HL-60/S4 treated with phorbol 12-myristate 13-acetate at 8.2 ng/mL for 4 days and 3 days (cell line): ENCODE measurements around the gene ELK4.

Experiments
- in situ Hi-C: fragments of 300-500 bp; cut with MboI; formaldehyde crosslinking; loops from 2 replicates; pipeline ENCODE4 v1.15.0; 2022; ENCODE audit warnings: low sequenced_read_pairs

ELK4 gene

GRCh38 chr1:205630651-205631009, 1.2 kb downstream of the ELK4 start:
- in situ Hi-C loops = no loop called here

GRCh38 chr1:205630241-205630640, 1.6 kb downstream of the ELK4 start:
- in situ Hi-C loops = no loop called here

- in situ Hi-C loops = no loop called here
Measured at GRCh38 chr1:205629751-205630150, 2.1 kb downstream of the ELK4 start.

- in situ Hi-C loops = no loop called here
Measured at GRCh38 chr1:205627956-205628355, 3.9 kb downstream of the ELK4 start.

- in situ Hi-C loops = no loop called here
Measured at GRCh38 chr1:205626216-205626615, 5.6 kb downstream of the ELK4 start.

- in situ Hi-C loops = no loop called here
Measured at GRCh38 chr1:205623646-205624045, 8.2 kb downstream of the ELK4 start.

GRCh38 chr1:205620269-205620668, 11.5 kb downstream of the ELK4 start:
- in situ Hi-C loops = no loop called here

GRCh38 chr1:205619376-205619775, 12.4 kb downstream of the ELK4 start:
- in situ Hi-C loops = no loop called here

GRCh38 chr1:205616563-205617293, 15.1 kb downstream of the ELK4 start:
- in situ Hi-C loops = no loop called here

GRCh38 chr1:205615789-205616188, 16.0 kb downstream of the ELK4 start:
- in situ Hi-C loops = no loop called here

GRCh38 chr1:205613854-205614412, 17.9 kb downstream of the ELK4 start:
- in situ Hi-C loops = no loop called here

GRCh38 chr1:205612556-205612955, 19.3 kb downstream of the ELK4 start:
- in situ Hi-C loops = no loop called here

- in situ Hi-C loops = no loop called here
Measured at GRCh38 chr1:205612104-205612503, 19.7 kb downstream of the ELK4 start.

GRCh38 chr1:205610901-205611466, 20.8 kb downstream of the ELK4 start:
- in situ Hi-C loops = no loop called here

GRCh38 chr1:205610036-205610435, 21.8 kb downstream of the ELK4 start:
- in situ Hi-C loops = no loop called here

GRCh38 chr1:205604825-205605505, 26.8 kb downstream of the ELK4 start:
- in situ Hi-C loops = no loop called here

- in situ Hi-C loops = no loop called here
Measured at GRCh38 chr1:205604059-205604458, 27.8 kb downstream of the ELK4 start.

GRCh38 chr1:205601205-205601604, 30.6 kb downstream of the ELK4 start:
- in situ Hi-C loops = no loop called here

- in situ Hi-C loops = no loop called here
Measured at GRCh38 chr1:205600085-205600484, 31.7 kb downstream of the ELK4 start.

GRCh38 chr1:205599669-205600042, 32.2 kb downstream of the ELK4 start:
- in situ Hi-C loops = no loop called here

GRCh38 chr1:205598841-205599668, 32.8 kb downstream of the ELK4 start:
- in situ Hi-C loops = no loop called here
